ENCODE results near the gene AHRR. TPM values are rescaled to one million over a fixed set of nuclear protein-coding genes. Genes with fewer than 3 reads are reported as not detected.
A peak's percentile ranks its signal among the peaks of the same experiment; 100 is the strongest.

The AHRR gene
- total and polyA plus RNA-seq, 12 donors = 0.07 to 1.2 (median 0.33) TPM; not detected in 2

DNA sequence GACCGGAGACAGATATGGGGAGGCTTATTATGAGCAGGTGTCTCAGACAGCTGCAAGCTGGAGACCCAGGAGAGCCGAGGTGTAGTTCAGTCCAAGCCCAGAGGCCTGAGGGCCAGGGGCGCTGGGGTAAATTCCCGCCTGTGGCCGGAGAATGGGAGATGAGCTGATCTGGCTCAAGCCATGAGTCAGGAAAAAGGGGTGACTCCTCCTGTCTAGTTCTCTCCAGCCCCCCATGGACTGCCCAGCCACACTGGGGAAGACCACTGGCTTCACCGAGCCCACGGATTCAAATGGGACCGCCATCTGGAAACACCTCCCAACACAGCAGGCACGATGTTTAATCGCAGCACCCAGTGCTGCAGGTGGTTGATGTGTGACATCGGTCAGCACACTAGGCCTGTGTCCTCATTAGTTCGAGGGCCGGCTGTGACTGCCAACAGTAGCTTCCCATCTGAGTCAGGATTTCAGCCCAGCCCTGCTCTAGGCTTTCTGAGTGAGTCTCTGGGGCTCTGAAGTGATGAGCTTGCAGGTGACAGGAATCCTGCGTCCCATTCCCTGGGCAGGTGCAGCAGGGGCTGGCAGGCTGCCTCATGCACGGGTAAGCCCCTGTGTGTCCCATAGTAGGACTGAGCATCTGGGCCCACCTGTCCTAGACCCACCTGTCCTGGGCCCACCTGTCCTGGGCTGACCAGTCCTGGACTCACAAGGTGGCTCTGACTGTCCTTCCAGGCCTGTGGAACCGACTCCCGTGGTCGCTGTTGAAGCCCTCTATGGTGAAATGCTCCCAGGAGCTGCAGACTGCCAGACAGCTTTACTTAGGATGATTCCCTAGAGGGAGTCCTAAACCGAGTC lies 49.7 kb downstream of the AHRR start:
- peak in 1 of 2 donors; percentile 2 for DNase-seq
- TF ChIP-seq, protein P1, sequence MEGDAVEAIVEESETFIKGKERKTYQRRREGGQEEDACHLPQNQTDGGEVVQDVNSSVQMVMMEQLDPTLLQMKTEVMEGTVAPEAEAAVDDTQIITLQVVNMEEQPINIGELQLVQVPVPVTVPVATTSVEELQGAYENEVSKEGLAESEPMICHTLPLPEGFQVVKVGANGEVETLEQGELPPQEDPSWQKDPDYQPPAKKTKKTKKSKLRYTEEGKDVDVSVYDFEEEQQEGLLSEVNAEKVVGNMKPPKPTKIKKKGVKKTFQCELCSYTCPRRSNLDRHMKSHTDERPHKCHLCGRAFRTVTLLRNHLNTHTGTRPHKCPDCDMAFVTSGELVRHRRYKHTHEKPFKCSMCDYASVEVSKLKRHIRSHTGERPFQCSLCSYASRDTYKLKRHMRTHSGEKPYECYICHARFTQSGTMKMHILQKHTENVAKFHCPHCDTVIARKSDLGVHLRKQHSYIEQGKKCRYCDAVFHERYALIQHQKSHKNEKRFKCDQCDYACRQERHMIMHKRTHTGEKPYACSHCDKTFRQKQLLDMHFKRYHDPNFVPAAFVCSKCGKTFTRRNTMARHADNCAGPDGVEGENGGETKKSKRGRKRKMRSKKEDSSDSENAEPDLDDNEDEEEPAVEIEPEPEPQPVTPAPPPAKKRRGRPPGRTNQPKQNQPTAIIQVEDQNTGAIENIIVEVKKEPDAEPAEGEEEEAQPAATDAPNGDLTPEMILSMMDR (IDR thresholded peaks at IDR 0.05) = no peak
- intact Hi-C loops (cut with DNase I) = no loop called here
- Histone ChIP-seq H3K4me3 (no peak overlapping the region), H3K9me3 (peaks cover 0 to 9% (median 0%) of the 10 kb centered on the region in 11 donors), H3K27me3 (peaks cover 0 to 50% (median 34%) of the 10 kb centered on the region in 7 donors), H3K27ac (no peak overlapping the region), H3K36me3 (no peaks in the 10 kb centered on the region), H3K4me1 (peaks cover 0 to 25% (median 6%) of the 10 kb centered on the region in 9 donors)
- 89 to 90% methylated on average over 19 of the region's 19 CpGs for WGBS, 2 donors
- ATAC-seq = no peak

DNA sequence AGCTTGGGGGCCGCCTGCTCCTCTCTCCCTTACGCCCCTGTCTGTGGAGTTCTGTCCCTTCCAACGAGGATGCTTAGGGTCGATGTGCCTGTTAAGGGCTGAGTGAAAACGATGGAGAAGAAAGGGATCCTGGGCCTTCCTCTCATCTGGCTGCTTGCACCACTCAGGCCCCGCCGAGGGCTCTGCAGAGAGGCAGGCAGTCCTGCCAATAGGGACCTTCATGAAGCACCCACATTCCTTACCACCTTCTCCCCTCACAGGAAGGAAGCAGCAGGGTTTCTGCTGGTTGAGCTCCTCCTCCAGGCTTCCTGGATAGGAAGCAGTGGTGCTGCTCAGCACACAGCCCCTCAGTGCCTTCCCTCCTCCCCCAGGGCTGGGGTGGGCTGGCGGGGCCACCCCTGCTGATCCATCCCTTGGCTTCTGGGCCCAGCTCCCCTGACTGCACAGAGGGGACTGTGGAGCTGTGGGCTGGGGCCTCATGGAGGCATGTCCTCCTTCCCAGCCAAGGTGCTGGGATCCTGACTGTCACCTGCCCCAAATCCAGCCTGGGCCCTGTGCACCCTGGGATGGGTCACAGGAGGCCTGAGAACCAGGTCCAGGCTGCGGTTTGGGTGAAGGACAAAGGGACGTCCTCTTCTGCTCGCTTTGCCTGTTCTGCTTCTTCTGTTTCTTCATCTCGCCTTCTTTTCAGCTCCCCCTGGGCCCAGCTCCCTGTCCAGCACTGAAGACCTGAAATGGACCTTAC lies 50.5 kb downstream of the AHRR start:
- H3K27me3 ChIP-seq = peaks cover 0 to 50% (median 34%) of the 10 kb centered on the region in 7 donors
- DNase-seq = peak in 1 of 2 donors; percentile 3
- H3K36me3 ChIP-seq = no peaks in the 10 kb centered on the region
- ATAC-seq = no peak
- H3K4me3 ChIP-seq = no peak overlapping the region
- 71 to 72% methylated on average over 12 of the region's 12 CpGs for WGBS, 2 donors
- intact Hi-C loops (cut with DNase I) = no loop called here
- peaks cover 0 to 1% (median 0%) of the 10 kb centered on the region in 11 donors for H3K9me3 ChIP-seq
- H3K4me1 ChIP-seq = peaks cover 0 to 25% (median 6%) of the 10 kb centered on the region in 9 donors
- TF ChIP-seq, protein P1 (IDR thresholded peaks at IDR 0.05) = no peak
- H3K27ac ChIP-seq = no peak overlapping the region

DNA sequence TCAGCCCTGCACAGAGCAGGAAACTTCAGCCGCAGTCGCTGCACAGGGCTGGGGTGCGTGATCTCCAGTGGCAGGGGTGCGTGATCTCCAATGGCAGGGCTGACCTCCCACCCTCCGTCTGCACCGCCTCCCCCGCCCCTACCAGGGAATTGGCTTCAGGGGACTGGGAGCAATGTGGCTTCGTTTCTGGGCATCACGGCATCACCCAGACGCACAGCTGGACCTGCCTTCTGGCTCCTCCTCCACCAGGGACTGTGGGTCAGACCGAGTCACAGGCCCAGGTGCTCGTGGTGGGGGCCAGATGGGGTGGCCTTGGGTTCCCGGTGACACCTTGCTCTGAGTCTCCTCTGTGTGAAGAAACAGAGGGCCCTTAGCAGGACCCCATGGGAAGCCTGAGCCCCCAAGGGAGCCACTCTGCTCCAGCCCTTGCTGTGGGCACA lies 51.1 kb downstream of the AHRR start:
- Histone ChIP-seq H3K36me3 (no peaks in the 10 kb centered on the region), H3K9me3 (no peaks in the 10 kb centered on the region), H3K4me3 (no peak overlapping the region), H3K27ac (no peak overlapping the region), H3K27me3 (peaks cover 0 to 50% (median 34%) of the 10 kb centered on the region in 7 donors), H3K4me1 (peaks cover 0 to 25% (median 6%) of the 10 kb centered on the region in 9 donors)
- 88 to 92% methylated on average over 13 of the region's 13 CpGs for WGBS, 2 donors
- ATAC-seq = no peak
- intact Hi-C loops (cut with DNase I) = no loop called here
- TF ChIP-seq, protein P1 (IDR thresholded peaks at IDR 0.05) = no peak
- DNase-seq = peak in 1 of 2 donors; percentile 1

DNA sequence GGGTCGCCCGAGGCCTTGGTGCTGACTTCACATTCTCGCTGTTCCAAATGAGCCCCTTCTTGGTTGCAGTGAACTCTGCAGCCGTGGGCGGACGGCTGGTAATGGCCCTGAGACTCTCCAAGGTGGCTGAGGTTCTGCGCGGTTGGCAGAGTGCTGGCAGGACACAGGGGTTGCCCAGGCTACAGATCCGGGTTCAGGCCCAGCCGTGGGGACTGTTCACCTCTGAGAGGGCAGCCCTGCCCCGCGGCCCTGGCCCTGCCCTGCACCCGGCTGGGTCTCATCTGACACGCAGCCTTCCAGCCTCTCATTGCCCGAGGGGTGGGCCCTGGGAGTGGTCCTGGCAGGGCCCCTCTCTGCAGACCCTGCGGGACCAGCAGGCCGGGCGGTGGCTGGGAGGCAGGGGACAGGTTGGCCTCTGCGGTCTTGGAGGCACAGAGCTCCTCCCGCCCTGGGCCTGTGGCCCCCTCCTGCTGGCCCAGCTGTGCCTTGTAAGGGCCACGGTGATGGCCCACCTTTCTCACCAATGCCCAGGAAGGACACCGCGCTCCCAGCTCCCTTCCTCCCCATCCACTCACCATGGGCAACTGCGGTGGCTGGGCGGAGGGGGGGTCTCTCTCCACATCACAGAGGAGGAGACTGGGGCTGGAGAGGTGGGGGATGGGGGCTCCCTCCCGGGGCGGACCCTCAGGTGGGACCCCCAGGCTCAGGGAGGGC lies 51.6 kb downstream of the AHRR start:
- peak in 1 of 8 donors; percentile 21 for ATAC-seq
- Histone ChIP-seq H3K4me3 (peak overlapping the region in 1 of 10 donors; percentile 33), H3K9me3 (no peaks in the 10 kb centered on the region), H3K27ac (no peak overlapping the region), H3K27me3 (peaks cover 0 to 50% (median 34%) of the 10 kb centered on the region in 7 donors), H3K36me3 (no peaks in the 10 kb centered on the region), H3K4me1 (peaks cover 0 to 22% (median 6%) of the 10 kb centered on the region in 9 donors)
- TF ChIP-seq, protein P1 (IDR thresholded peaks at IDR 0.05) = no peak
- 68% methylated on average over 24 to 27 of the region's 27 CpGs for WGBS, 2 donors
- intact Hi-C loops (cut with DNase I) = no loop called here
- DNase-seq = no peak

All from heart right ventricle (tissue), 16 donors.